HG03442 (cell line): ENCODE results near the gene PI4KA.

Experiments
- ATAC-seq: cut with Tn5 transposase; IDR thresholded peaks from one replicate; pipeline ENCODE4 v1.9.1; 2021; ENCODE audit warnings: mild to moderate bottlenecking, moderate library complexity; ENCODE audit not compliant: unreplicated experiment

The PI4KA gene

GRCh38 chr22:20794650-20795413 is 63.8 kb downstream of the PI4KA start:
- ATAC-seq, result no peak

GRCh38 chr22:20793748-20794649 is 64.6 kb downstream of the PI4KA start:
- no peak for ATAC-seq

- ATAC-seq, result no peak
These were observed 65.5 kb downstream of the PI4KA start for GRCh38 chr22:20792966-20793728.

GRCh38 chr22:20792221-20792965 is 66.2 kb downstream of the PI4KA start:
- ATAC-seq, result no peak

GRCh38 chr22:20788627-20789344 is 69.8 kb downstream of the PI4KA start:
- ATAC-seq, result no peak

GRCh38 chr22:20787746-20788626 is 70.6 kb downstream of the PI4KA start:
- ATAC-seq, result no peak

- ATAC-seq, result no peak
These were observed 71.4 kb downstream of the PI4KA start for GRCh38 chr22:20787223-20787622.

GRCh38 chr22:20786536-20786979 is 72.1 kb downstream of the PI4KA start:
- ATAC-seq, result no peak

GRCh38 chr22:20786048-20786447 is 72.6 kb downstream of the PI4KA start:
- no peak for ATAC-seq

- no peak for ATAC-seq
These were observed 73.2 kb downstream of the PI4KA start for GRCh38 chr22:20785415-20785814.

- no peak for ATAC-seq
These were observed 74.5 kb downstream of the PI4KA start for GRCh38 chr22:20783844-20784723.

- no peak for ATAC-seq
These were observed 75.3 kb downstream of the PI4KA start for GRCh38 chr22:20783300-20783673.

GRCh38 chr22:20782596-20783299 is 75.9 kb downstream of the PI4KA start:
- no peak for ATAC-seq

GRCh38 chr22:20782083-20782482 is 76.5 kb downstream of the PI4KA start:
- no peak for ATAC-seq

- no peak for ATAC-seq
These were observed 77.2 kb downstream of the PI4KA start for GRCh38 chr22:20781272-20781990.

GRCh38 chr22:20779818-20780158 is 78.8 kb downstream of the PI4KA start:
- no peak for ATAC-seq
